ENCODE results near the gene SMIM38. TPM values are rescaled to one million over a fixed set of nuclear protein-coding genes. Genes with fewer than 3 reads are reported as not detected.

SMIM38 gene
- total RNA-seq, 1 experiment from 2014 or later, result 0.54 TPM

GRCh38 chr11:69199583-69200315 lies 44.0 kb downstream of the SMIM38 start (continued):
- TF ChIP-seq REST (IDR thresholded peaks at IDR 0.05; ENCODE audit: low read depth) (no peak), ATF3 (IDR thresholded peaks at IDR 0.05) (no peak), EZH2phosphoT487 (IDR thresholded peaks at IDR 0.05; ENCODE audit: borderline replicate concordance) (no peak), ELF1 (IDR thresholded peaks at IDR 0.05; ENCODE audit: borderline replicate concordance, low read depth) (no peak), YY1 (IDR thresholded peaks at IDR 0.05; ENCODE audit: extremely low read depth, insufficient replicate concordance, low read depth, low read length) (no peak)

- H3K9ac ChIP-seq (ENCODE audit: low read length), result no peak overlapping the region
- RAD21 ChIA-PET (ENCODE audit: low non-redundant PET in 1 of 2, low total read pairs in 2 of 2, uncharacterized antibody in 2 of 2, unreplicated experiment in 2 of 2), result interaction anchor here in 1 of 2 experiments (0.7 kb wide), 1 partner anchor 69 kb away, joined by 4 read pairs; no protein-coding TSS in a partner anchor
- H3K4me3 ChIP-seq (replicated peaks in 1 of 2; ENCODE audit: low read depth in 1 of 2, low read length in 2 of 2), result no peak overlapping the region
- CTCF ChIA-PET, result no interaction called here
- ATAC-seq (no peak), DNase-seq (ENCODE audit: low read depth, low spot score) (no peak)
- H3K9me3 ChIP-seq (ENCODE audit: control insufficient read depth in 1 of 2, insufficient read depth in 1 of 2, low read depth in 1 of 2, low read length in 2 of 2), result no peaks in the 10 kb centered on the region
- no TSS peak for BruUV-seq (replicated peaks)
- no peak overlapping the region for H3K27ac ChIP-seq (ENCODE audit: low read depth, low read length)
- no peaks in the 10 kb centered on the region; the same call in 1 of the 2 replicates for H3K27me3 ChIP-seq (ENCODE audit: insufficient read depth, low read length)
- intact Hi-C loops (cut with micrococcal nuclease), result no loop called here
- TF ChIP-seq CEBPB (IDR thresholded peaks at IDR 0.05; ENCODE audit: low read depth) (no peak), ZNF274 (IDR thresholded peaks at IDR 0.05; ENCODE audit: low read depth, low read length) (no peak), EZH2phosphoT487 (IDR thresholded peaks at IDR 0.05; ENCODE audit: borderline replicate concordance) (no peak), REST (IDR thresholded peaks at IDR 0.05; ENCODE audit: low read depth) (no peak), RAD21 (IDR thresholded peaks at IDR 0.05; ENCODE audit: low read depth) (no peak), CTCF (IDR thresholded peaks at IDR 0.05 in 2 of 3, conservative IDR thresholded peaks at IDR 0.05 in 1 of 3; ENCODE audit: borderline replicate concordance in 1 of 3, insufficient read depth in 1 of 3, low read depth in 2 of 3, low read length in 2 of 3) (no peak)
- H3K4me2 ChIP-seq (ENCODE audit: low read length), result no peak overlapping the region
- no peaks in the 10 kb centered on the region for H3K36me3 ChIP-seq (ENCODE audit: control insufficient read depth in 1 of 2, insufficient read depth in 2 of 2, low read length in 2 of 2)
- POLR2A ChIA-PET, result no interaction called here
- no peaks in the 10 kb centered on the region for H3K4me1 ChIP-seq (ENCODE audit: control insufficient read depth in 1 of 2, insufficient read depth in 2 of 2, low read length in 2 of 2)
- H3K79me2 ChIP-seq (ENCODE audit: insufficient read depth, low read length), result no peaks in the 10 kb centered on the region
- H3K9me2 ChIP-seq (ENCODE audit: insufficient read depth), result no peaks in the 10 kb centered on the region
- H2AFZ ChIP-seq (ENCODE audit: low read depth, low read length, poor library complexity, severe bottlenecking), result no peak overlapping the region
- no peaks in the 10 kb centered on the region for H4K20me1 ChIP-seq (ENCODE audit: insufficient read depth)
Observed at GRCh38 chr11:69200331-69201065, 44.8 kb downstream of the SMIM38 start.
